Stimulated activated CD8-positive, alpha-beta memory T cell treated with anti-CD3 and anti-CD28 coated beads, Interleukin-12 subunit alpha, Interleukin-12 subunit beta, amount 100 ng/mL, for 4 hours (primary cell): ENCODE results near the gene GALNT18.

Experiments used
- DNase-seq: peaks from one replicate; pipeline ENCODE4 v3.0.0-alpha.2; 2020; ENCODE audit warnings: low read depth

Gene GALNT18

GRCh38 chr11:11407763-11408084, 214.1 kb downstream of the GALNT18 start:
- DNase-seq = no peak

GRCh38 chr11:11407065-11407762, 214.6 kb downstream of the GALNT18 start:
- no peak for DNase-seq

- DNase-seq = no peak
Measured at GRCh38 chr11:11406652-11407051, 215.2 kb downstream of the GALNT18 start.

GRCh38 chr11:11403763-11404725, 217.8 kb downstream of the GALNT18 start:
- DNase-seq = no peak

- DNase-seq = no peak
Measured at GRCh38 chr11:11401960-11402535, 219.8 kb downstream of the GALNT18 start.

- no peak for DNase-seq
Measured at GRCh38 chr11:11400635-11401232, 221.1 kb downstream of the GALNT18 start.

GRCh38 chr11:11400121-11400520, 221.7 kb downstream of the GALNT18 start:
- no peak for DNase-seq

- no peak for DNase-seq
Measured at GRCh38 chr11:11397781-11398180, 224.0 kb downstream of the GALNT18 start.

- no peak for DNase-seq
Measured at GRCh38 chr11:11397036-11397415, 224.8 kb downstream of the GALNT18 start.

GRCh38 chr11:11396301-11397035, 225.3 kb downstream of the GALNT18 start:
- DNase-seq = no peak

GRCh38 chr11:11395126-11395525, 226.7 kb downstream of the GALNT18 start:
- DNase-seq = no peak

GRCh38 chr11:11394241-11394640, 227.6 kb downstream of the GALNT18 start:
- DNase-seq = no peak

GRCh38 chr11:11391796-11392463, 229.9 kb downstream of the GALNT18 start:
- no peak for DNase-seq

GRCh38 chr11:11391169-11391568, 230.6 kb downstream of the GALNT18 start:
- DNase-seq = no peak

- no peak for DNase-seq
Measured at GRCh38 chr11:11390068-11390771, 231.6 kb downstream of the GALNT18 start.

- no peak for DNase-seq
Measured at GRCh38 chr11:11389238-11389637, 232.6 kb downstream of the GALNT18 start.

- DNase-seq = no peak
Measured at GRCh38 chr11:11387622-11388305, 234.0 kb downstream of the GALNT18 start.

- no peak for DNase-seq
Measured at GRCh38 chr11:11387207-11387606, 234.6 kb downstream of the GALNT18 start.

GRCh38 chr11:11384829-11385228, 237.0 kb downstream of the GALNT18 start:
- DNase-seq = no peak

- no peak for DNase-seq
Measured at GRCh38 chr11:11383995-11384394, 237.8 kb downstream of the GALNT18 start.
